ENCODE data around the gene PPP4R4.
"Not testable (repeated sequence)": the region's sequence is repeated elsewhere in the genome, so short reads cannot be mapped to it uniquely, and the experiment has no call there.

- not testable (repeated sequence) for TF ChIP-seq CTCF, POLR2A (IDR thresholded peaks at IDR 0.05)
Observed at GRCh38 chr14:94264195-94264594, 90.1 kb downstream of the PPP4R4 start.
